ENCODE measurements around the gene IFI35. TPM values are rescaled to one million over a fixed set of nuclear protein-coding genes. Genes with fewer than 3 reads are reported as not detected.

The IFI35 gene
- total and polyA plus RNA-seq, 2 experiments from 2014 or later, result 27.6 to 27.7 TPM

DNA sequence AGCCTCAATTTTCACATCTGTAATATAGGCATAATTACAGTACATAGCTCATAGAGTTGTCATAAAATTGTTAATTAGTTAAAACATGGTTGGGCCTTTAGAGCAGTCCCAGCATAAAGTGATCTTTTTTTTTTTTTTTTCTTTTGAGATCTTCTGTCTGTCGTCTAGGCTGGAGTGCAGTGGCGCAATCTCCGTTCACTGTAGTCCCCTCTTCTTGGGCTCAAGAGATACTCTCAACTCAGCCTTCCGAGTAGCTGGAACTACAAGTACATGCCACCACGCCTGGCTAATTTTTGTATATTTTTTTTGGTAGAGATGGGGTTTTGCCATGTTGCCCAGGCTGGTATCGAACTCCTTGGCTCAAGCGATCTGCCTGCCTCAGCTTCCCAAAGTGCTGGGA, 49.5 kb downstream of the IFI35 start:
- Histone ChIP-seq H3K79me2 (ENCODE audit: insufficient read depth) (no peaks in the 10 kb centered on the region), H3K4me3 (no peak overlapping the region), H3K4me1 (ENCODE audit: insufficient read depth) (no peaks in the 10 kb centered on the region), H3K9me2 (ENCODE audit: insufficient read depth) (no peaks in the 10 kb centered on the region), H3K27ac (no peak overlapping the region), H2AFZ (no peak overlapping the region), H3K9me3 (ENCODE audit: low read depth) (no peaks in the 10 kb centered on the region), H3K9ac (no peak overlapping the region), H3K27me3 (replicated peaks; ENCODE audit: insufficient read depth) (no peaks in the 10 kb centered on the region), H3K36me3 (ENCODE audit: low read depth) (peaks cover 3% of the 10 kb centered on the region; the same call in 1 of the 2 replicates), H3K4me2 (ENCODE audit: unreplicated experiment) (no peak overlapping the region), H3F3A (ENCODE audit: insufficient read depth) (no peaks in the 10 kb centered on the region), H4K20me1 (ENCODE audit: insufficient read depth) (no peaks in the 10 kb centered on the region)
- TF ChIP-seq EZH2phosphoT487 (IDR thresholded peaks at IDR 0.05; ENCODE audit: insufficient read depth, low read depth) (no peak), EZH2 (IDR thresholded peaks at IDR 0.05; ENCODE audit: insufficient read depth, poor library complexity, severe bottlenecking) (no peak)
- 97 to 98% methylated on average over 7 of the region's 7 CpGs for WGBS, 2 experiments (ENCODE audit: low coverage in 1 of 2, low lambda C conversion rate in 2 of 2, missing lambda C conversion rate in 2 of 2)
- DNase-seq, result no peak
- in situ Hi-C loops (cut with MboI), result no loop called here

DNA sequence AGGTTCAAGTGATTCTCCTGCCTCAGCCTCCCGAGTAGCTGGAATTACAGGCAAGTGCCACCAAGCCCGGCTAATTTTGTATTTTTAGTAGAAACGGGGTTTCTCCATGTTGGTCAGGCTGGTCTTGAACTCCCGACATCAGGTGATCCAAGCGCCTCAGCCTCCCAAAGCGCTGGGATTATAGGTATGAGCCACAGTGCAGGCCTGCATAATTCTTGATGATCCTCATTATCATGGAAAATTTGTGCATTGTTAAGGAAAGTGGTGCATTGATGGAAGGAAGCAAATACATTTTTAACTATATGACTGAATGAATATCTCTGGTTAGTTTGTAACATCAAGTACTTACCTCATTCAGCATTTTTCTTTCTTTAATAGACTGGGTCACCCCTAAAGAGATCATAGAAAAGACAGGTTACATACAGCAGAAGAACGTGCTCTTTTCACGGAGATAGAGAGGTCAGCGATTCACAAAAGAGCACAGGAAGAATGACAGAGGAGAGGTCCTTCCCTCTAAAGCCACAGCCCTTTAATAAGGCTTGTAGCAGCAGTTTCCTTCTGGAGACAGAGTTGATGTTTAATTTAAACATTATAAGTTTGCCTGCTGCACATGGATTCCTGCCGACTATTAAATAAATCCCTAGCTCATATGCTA, 56.5 kb downstream of the IFI35 start:
- no peaks in the 10 kb centered on the region for H3K79me2 ChIP-seq (ENCODE audit: insufficient read depth)
- no peaks in the 10 kb centered on the region for H3K4me1 ChIP-seq (ENCODE audit: insufficient read depth)
- no peaks in the 10 kb centered on the region for H3K9me2 ChIP-seq (ENCODE audit: insufficient read depth)
- H3F3A ChIP-seq (ENCODE audit: insufficient read depth), result no peaks in the 10 kb centered on the region
- 90 to 95% methylated on average over 10 of the region's 10 CpGs for WGBS, 2 experiments (ENCODE audit: low coverage in 1 of 2, low lambda C conversion rate in 2 of 2, missing lambda C conversion rate in 2 of 2)
- H3K27ac ChIP-seq, result no peak overlapping the region
- no peak overlapping the region for H2AFZ ChIP-seq
- no peaks in the 10 kb centered on the region for H3K36me3 ChIP-seq (ENCODE audit: low read depth)
- no peak for DNase-seq
- H3K9ac ChIP-seq, result no peak overlapping the region
- in situ Hi-C loops (cut with MboI), result no loop called here
- no peaks in the 10 kb centered on the region for H4K20me1 ChIP-seq (ENCODE audit: insufficient read depth)
- no peaks in the 10 kb centered on the region for H3K27me3 ChIP-seq (replicated peaks; ENCODE audit: insufficient read depth)
- no peaks in the 10 kb centered on the region for H3K9me3 ChIP-seq (ENCODE audit: low read depth)
- TF ChIP-seq EZH2phosphoT487 (IDR thresholded peaks at IDR 0.05; ENCODE audit: insufficient read depth, low read depth) (no peak), EZH2 (IDR thresholded peaks at IDR 0.05; ENCODE audit: insufficient read depth, poor library complexity, severe bottlenecking) (no peak)
- H3K4me3 ChIP-seq, result no peak overlapping the region
- no peak overlapping the region for H3K4me2 ChIP-seq (ENCODE audit: unreplicated experiment)

Small RNA genes within 50 kb of the gene (small RNA-seq; reads per million reads assigned to genes)
- not detected for gene AARSD1 (ENCODE audit: low read depth, low replicate concordance)

Other genes with a start within 250 kb of the IFI35 start
- gene RAMP2, start 245.6 kb upstream of the IFI35 start, total RNA-seq (2014; rRNA removed; shearing (Covaris generic)), result 3.7 TPM in 1 of 2 replicates, not detected in the other
- gene RAMP2, start 245.6 kb upstream of the IFI35 start, polyA plus RNA-seq (2016; fragmentation: Nextera tagmentation; extraction: Ambion mirVana), result 2.3 and 2.4 TPM in 2 replicates
- 93.0 and 96.0 TPM in 2 replicates for gene VPS25, start 233.3 kb upstream of the IFI35 start, total RNA-seq (2014; rRNA removed; shearing (Covaris generic))
- 103 TPM in 2 replicates for gene VPS25, start 233.3 kb upstream of the IFI35 start, polyA plus RNA-seq (2016; fragmentation: Nextera tagmentation; extraction: Ambion mirVana)
- 3.0 and 3.4 TPM in 2 replicates for gene WNK4, start 226.2 kb upstream of the IFI35 start, total RNA-seq (2014; rRNA removed; shearing (Covaris generic))
- gene WNK4, start 226.2 kb upstream of the IFI35 start, polyA plus RNA-seq (2016; fragmentation: Nextera tagmentation; extraction: Ambion mirVana), result 11.4 and 12.6 TPM in 2 replicates
- 39.1 and 48.0 TPM in 2 replicates for gene COA3, start 208.1 kb upstream of the IFI35 start, total RNA-seq (2014; rRNA removed; shearing (Covaris generic))
- gene COA3, start 208.1 kb upstream of the IFI35 start, polyA plus RNA-seq (2016; fragmentation: Nextera tagmentation; extraction: Ambion mirVana), result 125 TPM in 2 replicates
- not detected in 2 replicates for gene CNTD1, start 207.9 kb upstream of the IFI35 start, total RNA-seq (2014; rRNA removed; shearing (Covaris generic))
- gene CNTD1, start 207.9 kb upstream of the IFI35 start, polyA plus RNA-seq (2016; fragmentation: Nextera tagmentation; extraction: Ambion mirVana), result 0.14 and 0.71 TPM in 2 replicates
- 134 and 191 TPM in 2 replicates for gene BECN1, start 182.5 kb upstream of the IFI35 start, total RNA-seq (2014; rRNA removed; shearing (Covaris generic))
- gene BECN1, start 182.5 kb upstream of the IFI35 start, polyA plus RNA-seq (2016; fragmentation: Nextera tagmentation; extraction: Ambion mirVana), result 105 and 117 TPM in 2 replicates
- 88.1 and 104 TPM in 2 replicates for gene PSME3, start 173.4 kb upstream of the IFI35 start, total RNA-seq (2014; rRNA removed; shearing (Covaris generic))
- 170 and 176 TPM in 2 replicates for gene PSME3, start 173.4 kb upstream of the IFI35 start, polyA plus RNA-seq (2016; fragmentation: Nextera tagmentation; extraction: Ambion mirVana)
- 0.13 and 0.22 TPM in 2 replicates for gene AOC2, start 162.2 kb upstream of the IFI35 start, total RNA-seq (2014; rRNA removed; shearing (Covaris generic))
- gene AOC2, start 162.2 kb upstream of the IFI35 start, polyA plus RNA-seq (2016; fragmentation: Nextera tagmentation; extraction: Ambion mirVana), result 0.09 and 0.14 TPM in 2 replicates
- 0.13 TPM in 1 of 2 replicates, not detected in the other for gene AOC3, start 155.6 kb upstream of the IFI35 start, total RNA-seq (2014; rRNA removed; shearing (Covaris generic))
- 0.05 TPM in 1 of 2 replicates, not detected in the other for gene AOC3, start 155.6 kb upstream of the IFI35 start, polyA plus RNA-seq (2016; fragmentation: Nextera tagmentation; extraction: Ambion mirVana)
- gene G6PC1, start 106.0 kb upstream of the IFI35 start, total RNA-seq (2014; rRNA removed; shearing (Covaris generic)), result not detected in 2 replicates
- not detected in 2 replicates for gene G6PC1, start 106.0 kb upstream of the IFI35 start, polyA plus RNA-seq (2016; fragmentation: Nextera tagmentation; extraction: Ambion mirVana)
- 18.1 and 24.9 TPM in 2 replicates for gene AARSD1, start 42.3 kb upstream of the IFI35 start, total RNA-seq (2014; rRNA removed; shearing (Covaris generic))
- gene AARSD1, start 42.3 kb upstream of the IFI35 start, polyA plus RNA-seq (2016; fragmentation: Nextera tagmentation; extraction: Ambion mirVana), result 37.5 and 46.1 TPM in 2 replicates
- gene PTGES3L, start 26.7 kb upstream of the IFI35 start, total RNA-seq (2014; rRNA removed; shearing (Covaris generic)), result not detected in 2 replicates
- 0.62 and 0.90 TPM in 2 replicates for gene PTGES3L, start 26.7 kb upstream of the IFI35 start, polyA plus RNA-seq (2016; fragmentation: Nextera tagmentation; extraction: Ambion mirVana)
- gene RUNDC1, start 26.2 kb upstream of the IFI35 start, total RNA-seq (2014; rRNA removed; shearing (Covaris generic)), result 6.4 and 8.0 TPM in 2 replicates
- 7.6 and 9.3 TPM in 2 replicates for gene RUNDC1, start 26.2 kb upstream of the IFI35 start, polyA plus RNA-seq (2016; fragmentation: Nextera tagmentation; extraction: Ambion mirVana)
- 928 and 1,286 TPM in 2 replicates for gene RPL27, start 8.4 kb upstream of the IFI35 start, total RNA-seq (2014; rRNA removed; shearing (Covaris generic))
- 1,038 and 1,095 TPM in 2 replicates for gene RPL27, start 8.4 kb upstream of the IFI35 start, polyA plus RNA-seq (2016; fragmentation: Nextera tagmentation; extraction: Ambion mirVana)
- 215 and 238 TPM in 2 replicates for gene VAT1, start 15.6 kb downstream of the IFI35 start, total RNA-seq (2014; rRNA removed; shearing (Covaris generic))
- 223 and 243 TPM in 2 replicates for gene VAT1, start 15.6 kb downstream of the IFI35 start, polyA plus RNA-seq (2016; fragmentation: Nextera tagmentation; extraction: Ambion mirVana)
- 0.11 TPM in 1 of 2 replicates, not detected in the other for gene RND2, start 18.4 kb downstream of the IFI35 start, total RNA-seq (2014; rRNA removed; shearing (Covaris generic))
- 0.18 and 0.30 TPM in 2 replicates for gene RND2, start 18.4 kb downstream of the IFI35 start, polyA plus RNA-seq (2016; fragmentation: Nextera tagmentation; extraction: Ambion mirVana)
- 13.6 and 21.6 TPM in 2 replicates for gene BRCA1, start 118.6 kb downstream of the IFI35 start, total RNA-seq (2014; rRNA removed; shearing (Covaris generic))
- 11.7 and 12.7 TPM in 2 replicates for gene BRCA1, start 118.6 kb downstream of the IFI35 start, polyA plus RNA-seq (2016; fragmentation: Nextera tagmentation; extraction: Ambion mirVana)
- gene NBR1, start 164.4 kb downstream of the IFI35 start, total RNA-seq (2014; rRNA removed; shearing (Covaris generic)), result 109 and 121 TPM in 2 replicates
- gene NBR1, start 164.4 kb downstream of the IFI35 start, polyA plus RNA-seq (2016; fragmentation: Nextera tagmentation; extraction: Ambion mirVana), result 71.5 and 71.6 TPM in 2 replicates
- 10.2 and 15.4 TPM in 2 replicates for gene TMEM106A, start 205.1 kb downstream of the IFI35 start, total RNA-seq (2014; rRNA removed; shearing (Covaris generic))
- 5.1 and 5.9 TPM in 2 replicates for gene TMEM106A, start 205.1 kb downstream of the IFI35 start, polyA plus RNA-seq (2016; fragmentation: Nextera tagmentation; extraction: Ambion mirVana)
- not detected in 2 replicates for gene CCDC200, start 221.8 kb downstream of the IFI35 start, total RNA-seq (2014; rRNA removed; shearing (Covaris generic))
- 0.37 and 0.70 TPM in 2 replicates for gene CCDC200, start 221.8 kb downstream of the IFI35 start, polyA plus RNA-seq (2016; fragmentation: Nextera tagmentation; extraction: Ambion mirVana)
- not detected in 2 replicates for gene RNU2-1, start 227.2 kb downstream of the IFI35 start, total RNA-seq (2014; rRNA removed; shearing (Covaris generic))
- gene RNU2-1, start 227.2 kb downstream of the IFI35 start, polyA plus RNA-seq (2016; fragmentation: Nextera tagmentation; extraction: Ambion mirVana), result 3.7 and 5.0 TPM in 2 replicates